GM13977 (cell line): ENCODE data around the gene TRAPPC12.

Experiments
- DNase-seq: peaks from one replicate; pipeline ENCODE4 v3.0.0; 2012; ENCODE audit warnings: low spot score
- CTCF ChIP-seq: IDR thresholded peaks from 2 replicates; pipeline ENCODE4 v1.5.1; 2012; ENCODE audit warnings: mild to moderate bottlenecking, control low read depth; ENCODE audit not compliant: insufficient read depth; ENCODE audit errors: extremely low read depth, missing control alignments
- in situ Hi-C: fragments of 300-500 bp; cut with MboI; formaldehyde crosslinking; loops from one replicate; pipeline ENCODE4 v1.12.0; 2022; ENCODE audit warnings: low sequenced_read_pairs, low pct_unique_long_range_greater_than_20kb, mixed read lengths, inconsistent platforms; ENCODE audit not compliant: unreplicated experiment

Gene TRAPPC12

GRCh38 chr2:3482363-3482821, 102.9 kb downstream of the TRAPPC12 start:
- in situ Hi-C loops = no loop called here
- no peak for DNase-seq
- TF ChIP-seq CTCF = no peak

GRCh38 chr2:3483227-3483985, 103.9 kb downstream of the TRAPPC12 start:
- in situ Hi-C loops = no loop called here
- TF ChIP-seq CTCF = no peak

DNA sequence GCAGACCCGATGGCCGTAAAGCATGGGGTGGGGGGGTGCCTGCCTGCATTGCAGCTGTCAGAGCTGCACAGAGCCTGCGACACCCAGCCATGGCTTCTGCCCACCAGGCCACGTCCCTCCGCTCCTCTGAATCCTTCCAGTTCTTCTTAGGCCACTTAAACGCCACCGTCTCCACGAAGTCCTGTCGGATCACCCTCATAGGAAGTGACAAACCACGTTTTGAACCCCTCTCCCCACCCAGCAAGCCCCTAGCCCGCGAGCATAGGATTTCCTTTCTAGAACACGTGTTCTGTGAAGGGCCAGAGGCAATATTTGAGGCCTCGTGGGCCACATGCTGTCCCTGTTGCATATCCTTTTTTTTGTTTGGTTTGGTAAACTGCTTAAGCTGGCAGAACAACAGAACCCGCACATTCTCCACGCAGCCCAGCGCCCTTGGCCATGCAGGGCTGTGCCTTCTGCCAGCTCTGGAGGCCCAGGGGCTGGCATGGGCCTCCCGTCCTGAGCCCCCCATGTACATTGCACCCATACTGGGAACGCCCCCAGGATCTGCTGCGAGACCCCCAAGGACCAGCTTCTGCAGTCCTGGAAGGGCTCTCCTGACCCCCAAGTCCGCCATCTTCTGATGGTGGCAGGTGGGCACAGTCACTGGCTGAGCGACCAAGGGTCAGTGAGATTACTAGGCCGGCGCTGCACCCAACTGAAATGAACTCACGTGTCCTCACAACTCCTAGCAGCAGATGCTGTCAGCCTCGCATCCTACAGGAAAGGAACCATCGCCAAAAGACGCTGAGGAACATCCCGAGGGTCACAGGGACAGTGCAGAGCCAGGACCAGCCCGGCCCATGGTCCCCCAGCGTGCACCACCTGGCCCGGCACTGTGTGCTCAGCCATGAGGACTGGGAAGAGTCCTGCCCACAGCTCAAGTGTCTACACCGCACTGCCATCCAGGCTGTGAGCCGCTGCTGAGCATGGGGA, 104.8 kb downstream of the TRAPPC12 start:
- DNase-seq = no peak
- TF ChIP-seq CTCF = no peak
- in situ Hi-C loops = no loop called here

More at GRCh38 chr2:3483227-3483985, 103.9 kb downstream of the TRAPPC12 start:
- no peak for DNase-seq

GRCh38 chr2:3485166-3485565, 105.7 kb downstream of the TRAPPC12 start:
- TF ChIP-seq CTCF = no peak
- in situ Hi-C loops = no loop called here
- no peak for DNase-seq

- in situ Hi-C loops = no loop called here
- DNase-seq = no peak
- no peak for TF ChIP-seq CTCF
Measured at GRCh38 chr2:3486047-3487027, 106.8 kb downstream of the TRAPPC12 start.
